Right cardiac atrium (tissue), 5 donors: ENCODE results near the gene DMWD. TPM values are rescaled to one million over a fixed set of nuclear protein-coding genes. Genes with fewer than 3 reads are reported as not detected.

Experiments used
- ATAC-seq, 2 donors: fragments of 200-7000 bp; cut with Tn5 transposase; one replicate each; pipeline versions ENCODE4 v1.8.0 to v1.9.1; 2020; ENCODE audit warnings: moderate library complexity in 2 of 2, mild to moderate bottlenecking in 1 of 2
- DNase-seq, 3 donors: peaks; one replicate each; pipeline ENCODE4 v3.0.0-alpha.2; 2020
- H3K27ac ChIP-seq: one replicate; pipeline ENCODE4 v1.5.1; 2013; ENCODE audit warnings: mild to moderate bottlenecking, low read length, control low read depth, moderate library complexity
- H3K27me3 ChIP-seq: one replicate; pipeline ENCODE4 v1.6.1; 2013; ENCODE audit not compliant: control insufficient read depth, insufficient read depth
- H3K4me1 ChIP-seq: one replicate; pipeline ENCODE4 v1.6.1; 2013; ENCODE audit warnings: low read length; ENCODE audit not compliant: control insufficient read depth, insufficient read depth
- H3K4me3 ChIP-seq: one replicate; pipeline ENCODE4 v1.5.1; 2013; ENCODE audit warnings: low read length, control low read depth
- H3K9me3 ChIP-seq: one replicate; pipeline ENCODE4 v1.6.1; 2013; ENCODE audit warnings: low read length; ENCODE audit not compliant: control insufficient read depth
- WGBS: extraction: QIAGEN DNeasy Blood & Tissue Kit; methylation state at CpG from one replicate; pipeline ENCODE4 v1.1.7; 2013; 5-methylcytosine and 5-hydroxymethylcytosine counted together
- intact Hi-C, 4 donors: fragments of 100-400 bp; cut with DNase I; formaldehyde crosslinking; loops; one replicate each; pipeline versions ENCODE4 v1.11.0 to v1.14.0; 2022 to 2023
- polyA plus RNA-seq: library from polyadenylated mRNA; stranded (reverse); fragments of 200-250 nt; gene quantifications from one replicate; pipeline ENCODE4 v1.2.3, GENCODE V29; 2013
- total RNA-seq, 4 donors: library from RNA; stranded (reverse); fragmentation: NEBNext Ultra II Directional; extraction: Animal tissue kit (Norgen Biotek cat#: 25700); gene quantifications; one replicate each; pipeline ENCODE4 v1.2.1, GENCODE V29; 2021
- donor health status: healthy with polysubstance abuse.
- donor health status: DM: no; HTN: yes; CAD: no.
- donor health status: DM: no; HTN: no; CAD: no.
- donor health status: DM: no; HTN: yes; CAD: no; lungs with severe emphysema.
- donor health status: DM: yes; HTN: yes; CAD: no.

DMWD gene
- total and polyA plus RNA-seq, 5 donors, result 50.2 to 87.1 (median 72.2) TPM

DNA sequence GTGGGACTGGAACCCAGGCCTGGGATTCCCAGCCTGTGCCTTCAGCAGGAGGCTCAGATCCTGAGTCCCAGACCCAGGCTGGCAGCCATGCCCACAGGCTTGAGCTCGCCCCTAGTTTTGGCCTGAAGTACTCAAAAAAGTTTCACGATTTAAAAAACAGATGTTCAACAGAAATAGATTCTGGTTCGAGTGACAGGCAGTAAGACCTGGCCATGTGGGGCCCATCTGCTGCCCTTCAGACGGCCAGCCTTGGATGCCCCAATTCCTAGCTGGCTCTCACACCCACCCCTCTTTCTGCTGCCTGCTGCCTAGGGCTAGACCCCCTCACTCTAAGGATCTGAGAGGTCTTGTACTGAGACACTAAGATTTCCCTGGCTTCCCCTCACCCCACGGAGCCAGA, 7.5 kb downstream of the DMWD start:
- 56% methylated on average over 5 of the region's 5 CpGs for WGBS
- Histone ChIP-seq H3K4me3 (no peak overlapping the region), H3K9me3 (no peaks in the 10 kb centered on the region), H3K27ac (peak overlapping the region; percentile 94), H3K27me3 (no peaks in the 10 kb centered on the region), H3K4me1 (peaks cover 3% of the 10 kb centered on the region)
- ATAC-seq, result no peak
- intact Hi-C loops, result no loop called here
- no peak for DNase-seq

DNA sequence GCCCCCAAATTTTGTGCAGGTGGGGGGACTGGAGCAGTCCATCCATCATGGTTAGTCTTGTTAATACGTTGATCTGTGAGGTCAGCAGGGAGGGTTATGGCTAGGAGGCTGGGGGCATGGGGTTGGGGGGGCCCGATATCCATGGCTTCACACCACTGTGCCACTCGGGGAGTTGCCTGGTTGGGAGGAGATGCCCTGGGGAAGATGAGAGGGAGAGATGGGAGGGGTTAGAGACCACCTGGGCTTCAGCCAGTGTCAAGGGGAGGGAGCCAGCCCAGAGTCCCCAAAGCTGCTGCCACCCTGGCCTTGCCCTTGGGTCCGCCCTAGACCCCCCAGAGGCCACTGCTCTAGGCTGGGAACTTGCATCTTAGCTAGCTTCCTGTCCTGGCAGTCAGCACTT, 8.5 kb downstream of the DMWD start:
- H3K4me1 ChIP-seq, result peaks cover 3% of the 10 kb centered on the region
- WGBS, result 71% methylated on average over 4 of the region's 4 CpGs
- DNase-seq (no peak), ATAC-seq (no peak)
- H3K27ac ChIP-seq, result peak overlapping the region; percentile 94
- H3K4me3 ChIP-seq, result no peak overlapping the region
- no peaks in the 10 kb centered on the region for H3K9me3 ChIP-seq
- no peaks in the 10 kb centered on the region for H3K27me3 ChIP-seq
- intact Hi-C loops, result no loop called here

DNA sequence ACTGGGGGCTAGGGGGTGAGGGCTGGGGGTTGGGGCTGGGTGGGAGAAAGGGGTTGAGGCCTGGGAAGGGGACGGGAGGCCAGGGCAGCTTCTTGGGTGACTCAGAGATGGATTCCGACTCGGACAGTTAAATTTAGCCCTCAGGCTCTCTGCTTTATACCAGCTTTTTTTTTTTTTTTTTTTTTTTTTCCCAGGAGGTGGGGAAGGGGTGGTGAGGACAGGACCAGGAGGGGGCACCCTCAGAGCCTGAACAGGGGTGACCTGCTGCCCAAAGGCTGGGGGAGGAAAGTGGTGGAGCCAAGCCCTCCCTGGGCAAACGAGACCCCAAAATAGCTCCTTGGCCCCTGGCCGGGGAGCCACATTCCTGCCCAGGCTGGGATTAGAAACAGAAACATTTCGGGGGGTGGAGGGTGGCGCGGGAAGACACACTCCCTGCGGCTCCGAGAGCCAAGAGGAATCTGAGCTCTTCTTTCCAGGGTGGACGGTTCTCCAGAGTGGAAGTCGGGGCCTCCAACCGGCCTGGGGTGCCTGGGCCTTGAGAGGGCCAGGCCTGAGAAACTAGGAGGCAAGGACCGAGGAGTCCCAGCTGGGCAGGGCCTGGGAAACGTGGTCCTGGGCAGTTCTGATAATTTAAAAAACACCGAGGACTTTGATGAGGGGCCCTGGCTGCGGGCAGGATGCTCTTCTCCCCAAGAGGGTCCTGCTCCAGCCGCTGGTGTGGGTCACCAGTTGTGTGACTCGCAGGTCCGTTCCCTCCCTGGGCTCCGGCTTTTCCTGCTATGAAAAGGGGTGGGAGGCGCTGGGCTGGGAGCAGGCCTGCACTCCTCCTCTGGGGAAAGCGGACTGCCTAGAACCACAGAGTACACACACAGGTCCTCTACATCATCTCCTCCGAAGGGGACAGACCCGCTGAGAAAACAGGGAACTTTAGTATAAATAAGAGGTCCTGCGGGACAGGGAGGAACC, 9.5 kb downstream of the DMWD start:
- DNase-seq (peak; percentile 78 to 93 (median 90)), ATAC-seq (peak; percentile 52 to 66)
- 35% methylated on average over 26 of the region's 26 CpGs for WGBS
- Histone ChIP-seq H3K27ac (peak overlapping the region; percentile 94), H3K27me3 (no peaks in the 10 kb centered on the region), H3K4me3 (peak overlapping the region; percentile 50), H3K4me1 (peaks cover 3% of the 10 kb centered on the region), H3K9me3 (no peaks in the 10 kb centered on the region)
- intact Hi-C loops, result no loop called here

DNA sequence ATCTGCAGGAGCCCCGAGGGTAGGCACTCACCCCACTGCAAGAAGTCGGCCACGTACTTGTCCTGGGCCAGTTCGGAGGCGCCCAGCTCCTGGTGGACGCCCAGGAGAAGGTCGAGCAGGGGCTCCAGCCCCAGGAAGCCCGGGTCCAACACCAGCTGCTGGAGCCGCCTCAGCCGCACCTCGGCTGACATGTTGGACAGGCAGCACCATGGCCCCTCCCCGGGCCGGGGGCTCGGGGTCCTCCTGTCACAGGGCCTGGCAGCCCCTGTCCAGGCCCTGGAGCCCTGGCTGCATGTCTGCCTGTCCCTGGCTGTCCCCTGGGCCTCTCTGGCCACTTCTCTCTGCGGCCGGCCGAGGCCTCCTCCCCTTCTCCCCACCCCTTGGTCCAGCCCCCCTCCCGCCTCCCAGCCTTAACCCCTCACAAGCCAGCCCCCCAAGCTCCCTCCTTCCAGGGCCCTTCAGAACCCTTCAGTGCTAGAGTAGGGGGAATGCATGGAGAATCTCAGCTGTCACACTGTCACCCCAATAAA, 10.4 kb downstream of the DMWD start, which contains the start of gene DMPK:
Gene DMPK, minus strand, starts transcription at position 329 of the 530 bp plus-strand sequence. Its CDS starts 138 bp downstream, at position 191.
- H3K4me1 ChIP-seq, result peaks cover 3% of the 10 kb centered on the region
- WGBS, result 14% methylated on average over 18 of the region's 18 CpGs
- H3K9me3 ChIP-seq, result no peaks in the 10 kb centered on the region
- peak; percentile 63 to 74 for ATAC-seq
- peak; percentile 71 to 92 (median 87) for DNase-seq
- no peaks in the 10 kb centered on the region for H3K27me3 ChIP-seq
- H3K4me3 ChIP-seq, result peak within 1 kb of the TSS; percentile 50
- intact Hi-C loops, result no loop called here
- H3K27ac ChIP-seq, result peak within 1 kb of the TSS; percentile 94

DNA sequence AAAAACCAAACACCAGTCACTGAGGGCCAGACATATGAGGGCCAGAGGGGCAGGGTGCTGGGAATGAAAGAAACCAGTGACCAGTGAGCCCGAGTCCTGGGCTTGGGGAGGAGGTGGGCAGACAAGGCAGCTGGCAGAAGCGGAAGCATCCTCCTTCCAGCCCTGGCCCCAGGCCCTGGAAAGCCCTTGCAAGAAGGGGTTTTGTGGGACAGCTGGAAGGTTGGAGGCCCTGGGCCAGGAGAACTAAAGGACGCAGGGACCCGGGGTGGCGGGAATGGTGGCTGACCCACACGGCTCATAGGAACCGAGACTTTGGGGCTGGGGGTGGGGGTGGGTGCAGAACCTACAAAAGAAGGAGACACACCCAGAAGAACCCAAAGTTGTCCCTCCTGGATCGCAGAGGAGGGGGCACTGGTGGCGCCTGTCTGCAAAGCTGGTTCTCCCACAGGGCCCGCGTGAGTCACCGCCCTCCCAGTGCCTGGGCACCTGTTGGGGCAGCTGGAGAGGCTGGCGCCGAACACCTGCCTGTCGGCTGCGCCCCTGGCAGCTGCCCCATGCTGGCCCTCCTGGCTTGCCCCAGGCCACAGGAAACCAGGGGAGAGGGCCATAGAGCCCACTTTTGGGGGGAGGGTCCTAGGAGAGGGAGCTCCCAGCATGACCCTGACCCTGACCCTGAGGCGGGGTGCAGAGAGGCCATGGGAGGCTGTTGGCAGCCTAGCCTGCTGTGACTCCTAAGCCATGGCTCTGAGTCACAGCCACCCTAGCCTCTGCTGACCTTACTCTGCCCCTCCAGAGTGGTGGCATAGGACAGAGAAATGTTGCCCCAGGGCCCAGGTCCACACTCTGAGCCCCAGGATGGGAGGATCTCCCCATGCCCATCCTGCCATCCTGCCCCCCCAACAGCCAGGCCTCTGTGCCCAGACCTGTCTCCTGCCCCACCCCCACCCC, 11.2 kb downstream of the DMWD start:
- peak overlapping the region; percentile 79 for H3K27ac ChIP-seq
- peak; percentile 0 to 8 for ATAC-seq
- peak overlapping the region; percentile 50 for H3K4me3 ChIP-seq
- H3K4me1 ChIP-seq, result peaks cover 3% of the 10 kb centered on the region
- peak in 2 of 3 donors; percentile 46 to 66 for DNase-seq
- 39% methylated on average over 17 of the region's 17 CpGs for WGBS
- H3K27me3 ChIP-seq, result no peaks in the 10 kb centered on the region
- intact Hi-C loops, result no loop called here
- no peaks in the 10 kb centered on the region for H3K9me3 ChIP-seq

DNA sequence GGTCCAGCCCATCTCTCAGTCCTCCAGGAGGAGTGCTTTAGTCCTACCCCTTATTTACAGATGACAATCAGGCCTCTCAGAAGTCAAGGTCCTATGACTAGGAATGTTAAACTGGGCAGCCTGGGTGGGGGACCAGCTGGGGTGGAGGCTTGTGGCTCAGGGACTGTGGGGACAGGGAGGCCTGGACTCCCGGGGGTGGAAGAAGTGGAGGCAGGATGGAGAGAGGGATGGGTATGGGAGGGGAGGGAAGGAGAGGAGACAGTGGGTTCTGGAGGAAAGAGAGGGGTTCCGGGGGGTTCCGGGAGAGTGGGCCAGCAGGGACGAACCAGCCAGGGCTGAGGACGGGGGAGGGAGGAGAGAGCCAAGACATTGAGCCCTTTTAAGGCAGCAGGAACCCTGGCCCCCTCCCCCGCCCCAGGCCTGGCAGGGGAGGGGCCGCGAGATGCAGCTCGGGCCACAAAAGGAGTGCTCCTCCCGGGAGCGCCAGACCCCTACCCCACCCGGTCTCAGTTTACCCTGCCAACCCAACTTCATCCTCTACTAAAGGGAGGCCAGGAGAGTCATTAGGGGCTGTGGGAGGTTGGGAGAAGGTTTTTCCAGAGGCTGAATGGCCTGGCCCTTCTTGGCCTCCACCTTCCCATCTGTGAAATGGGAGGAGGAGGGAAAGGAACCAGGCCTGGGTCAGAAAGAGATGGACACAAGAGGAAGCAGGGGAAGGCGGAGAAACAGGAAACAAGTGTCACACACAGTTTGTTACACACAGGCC, 12.0 kb downstream of the DMWD start:
- ATAC-seq (no peak), DNase-seq (no peak)
- H3K27me3 ChIP-seq, result no peaks in the 10 kb centered on the region
- H3K9me3 ChIP-seq, result no peaks in the 10 kb centered on the region
- 20% methylated on average over 13 of the region's 13 CpGs for WGBS
- H3K27ac ChIP-seq, result peak overlapping the region; percentile 71
- H3K4me1 ChIP-seq, result peaks cover 3% of the 10 kb centered on the region
- intact Hi-C loops, result no loop called here
- peak overlapping the region; percentile 50 for H3K4me3 ChIP-seq

DNA sequence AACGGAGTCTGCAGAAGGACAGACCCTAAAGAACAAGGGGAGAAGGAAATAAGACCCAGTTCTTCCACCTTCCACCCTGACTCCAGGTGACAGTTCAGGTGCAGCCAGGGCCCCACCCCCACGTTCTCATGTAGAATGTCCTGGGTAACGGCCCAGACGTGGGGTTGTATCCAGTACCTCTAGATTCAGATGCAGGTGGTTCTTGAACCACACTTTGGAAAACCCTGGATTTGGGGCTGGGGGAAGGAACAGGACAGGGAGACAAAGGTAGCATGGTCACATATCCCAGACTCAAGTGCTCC, 12.5 kb downstream of the DMWD start:
- Histone ChIP-seq H3K27ac (no peak overlapping the region), H3K4me1 (peaks cover 3% of the 10 kb centered on the region), H3K9me3 (no peaks in the 10 kb centered on the region), H3K4me3 (peak overlapping the region; percentile 50), H3K27me3 (no peaks in the 10 kb centered on the region)
- DNase-seq (peak in 1 of 3 donors; percentile 48), ATAC-seq (no peak)
- 52% methylated on average over 4 of the region's 4 CpGs for WGBS
- intact Hi-C loops, result no loop called here

DNA sequence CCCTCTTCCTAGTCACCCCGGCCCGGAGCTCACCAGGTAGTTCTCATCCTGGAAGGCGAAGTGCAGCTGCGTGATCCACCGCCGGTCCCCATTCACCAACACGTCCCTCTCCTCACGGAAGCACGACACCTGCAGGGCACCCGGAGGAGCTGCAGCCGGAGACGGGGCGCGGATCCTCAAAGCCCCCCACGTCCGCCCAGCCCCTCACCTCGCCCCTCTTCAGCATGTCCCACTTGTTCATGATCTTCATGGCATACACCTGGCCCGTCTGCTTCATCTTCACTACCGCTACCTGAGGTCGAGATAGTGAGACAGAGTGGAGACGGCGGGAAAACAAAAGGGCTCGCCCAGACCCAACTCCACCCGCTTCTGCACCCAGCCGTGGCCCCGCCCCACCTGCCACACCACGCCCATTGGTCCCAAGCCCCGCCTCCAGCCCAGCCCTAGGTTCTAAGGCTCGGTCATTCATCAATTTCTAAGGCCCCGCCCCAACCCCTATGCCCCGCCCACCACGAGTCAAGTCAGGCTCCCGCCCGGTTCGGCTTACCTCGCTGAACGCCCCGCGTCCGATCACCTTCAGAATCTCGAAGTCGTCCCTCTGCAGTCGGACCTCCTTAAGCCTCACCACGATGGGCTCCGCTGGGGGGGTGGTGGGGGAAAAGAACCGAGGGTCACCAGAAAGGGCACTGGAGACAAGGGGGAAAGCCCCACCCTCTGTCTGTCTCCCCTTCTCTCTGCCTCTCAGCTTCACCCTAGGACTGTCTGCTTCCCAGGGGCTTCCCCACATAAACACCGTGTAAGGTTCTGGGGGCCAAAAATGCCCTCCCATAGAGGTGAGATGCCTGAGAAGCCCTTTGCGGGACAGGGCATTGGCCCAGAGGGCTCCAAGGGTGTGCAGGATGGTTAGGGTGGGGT, 13.2 kb downstream of the DMWD start:
- peak; percentile 59 to 66 for ATAC-seq

DNA sequence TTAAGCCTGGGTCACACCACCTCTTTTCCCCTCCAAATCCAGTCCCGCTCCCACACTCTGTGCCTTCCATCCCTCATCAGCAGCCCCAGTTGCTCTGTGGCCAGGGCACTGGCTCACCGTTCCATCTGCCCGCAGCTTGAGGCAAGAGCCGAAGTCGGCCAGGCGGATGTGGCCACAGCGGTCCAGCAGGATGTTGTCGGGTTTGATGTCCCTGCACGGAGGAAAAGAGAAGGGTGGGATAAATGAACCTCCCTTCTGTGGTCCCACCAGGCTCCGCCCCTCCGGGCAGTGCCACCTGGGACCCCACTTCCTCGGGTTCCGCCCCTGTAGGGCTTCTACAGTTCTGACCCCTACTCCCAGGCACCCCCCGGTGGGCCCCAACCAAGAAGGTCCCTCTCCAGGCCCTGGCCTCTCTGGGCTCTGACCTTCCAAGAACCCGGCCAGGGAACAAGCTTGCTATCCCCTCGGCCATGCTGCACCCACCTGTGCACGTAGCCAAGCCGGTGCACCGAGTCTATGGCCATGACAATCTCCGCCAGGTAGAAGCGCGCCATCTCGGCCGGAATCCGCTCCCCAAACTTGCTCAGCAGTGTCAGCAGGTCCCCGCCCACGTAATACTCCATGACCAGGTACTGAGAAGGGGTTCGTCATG, 14.5 kb downstream of the DMWD start:
- Histone ChIP-seq H3K9me3 (no peaks in the 10 kb centered on the region), H3K27ac (no peak overlapping the region), H3K27me3 (no peaks in the 10 kb centered on the region), H3K4me1 (no peaks in the 10 kb centered on the region), H3K4me3 (no peak overlapping the region)
- ATAC-seq (no peak), DNase-seq (peak in 1 of 3 donors; percentile 65)
- intact Hi-C loops, result no loop called here
- 94% methylated on average over 28 of the region's 28 CpGs for WGBS

More for the DNA sequence above, 13.2 kb downstream of the DMWD start:
- H3K27ac ChIP-seq, result no peak overlapping the region
- intact Hi-C loops, result no loop called here
- H3K27me3 ChIP-seq, result no peaks in the 10 kb centered on the region
- 21% methylated on average over 48 of the region's 48 CpGs for WGBS
- peak; percentile 80 to 94 (median 92) for DNase-seq
- H3K4me1 ChIP-seq, result no peaks in the 10 kb centered on the region
- H3K9me3 ChIP-seq, result no peaks in the 10 kb centered on the region
- H3K4me3 ChIP-seq, result no peak overlapping the region
